ENCODE data around the gene XRCC3.

Gene XRCC3

DNA sequence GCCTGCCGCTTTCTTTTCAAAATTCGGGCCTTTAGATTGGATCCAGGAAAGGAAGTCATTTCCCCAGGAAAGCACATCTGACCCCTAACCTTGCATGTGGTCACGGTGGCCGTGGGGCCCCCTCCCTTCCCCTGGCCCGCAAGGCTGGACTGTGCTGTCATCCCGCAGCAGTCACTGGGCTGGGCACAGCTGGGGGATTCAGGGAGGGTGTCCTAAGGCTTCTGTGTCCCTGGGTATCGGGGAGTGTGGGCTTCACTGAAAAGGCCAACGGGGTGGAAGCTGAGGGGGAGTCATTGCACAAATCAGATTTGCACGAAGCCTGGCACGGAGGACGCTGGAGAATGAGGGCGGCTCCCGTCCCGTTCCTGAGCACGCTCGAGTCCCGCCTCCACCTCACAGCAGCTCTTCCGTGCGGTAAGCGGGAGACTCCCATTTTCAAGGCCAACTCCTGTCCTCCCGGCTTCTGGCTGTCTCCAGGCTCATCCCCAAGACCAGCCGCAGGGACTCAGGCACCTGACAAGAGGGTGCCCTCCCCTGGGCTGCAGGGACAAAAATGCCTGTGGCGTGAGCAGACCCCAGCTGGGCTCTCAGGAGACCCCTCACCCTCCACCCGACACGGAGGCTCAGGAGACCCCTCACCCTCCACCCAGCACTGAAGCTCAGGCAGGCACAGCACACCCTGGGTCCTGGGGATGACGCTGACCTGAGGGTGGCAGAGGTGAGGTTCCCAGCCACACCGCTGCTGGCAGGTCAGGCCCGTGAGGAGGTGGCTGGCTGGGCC is 9.6 kb downstream of the XRCC3 start:
- no peak for FAIRE-seq

DNA sequence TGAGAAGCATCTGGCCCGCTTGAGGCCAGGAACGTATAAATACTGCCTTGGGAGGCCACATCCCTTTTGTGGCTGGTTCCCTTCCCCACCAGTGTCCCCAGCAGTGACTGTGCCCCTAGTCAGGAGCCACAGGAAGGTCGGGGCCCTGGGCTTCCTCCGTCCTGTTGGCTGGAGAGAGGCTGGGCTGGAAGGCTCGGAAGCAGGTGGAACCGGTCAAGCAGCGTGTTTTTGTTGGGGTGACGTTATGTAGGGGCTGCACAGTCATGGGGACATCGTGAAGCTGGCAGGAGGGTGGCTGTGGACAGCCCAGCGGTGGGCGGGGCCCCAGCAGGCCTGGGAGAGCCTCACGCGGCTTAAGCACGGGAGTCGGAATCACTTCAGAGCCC is 10.1 kb downstream of the XRCC3 start:
- FAIRE-seq: no peak

DNA sequence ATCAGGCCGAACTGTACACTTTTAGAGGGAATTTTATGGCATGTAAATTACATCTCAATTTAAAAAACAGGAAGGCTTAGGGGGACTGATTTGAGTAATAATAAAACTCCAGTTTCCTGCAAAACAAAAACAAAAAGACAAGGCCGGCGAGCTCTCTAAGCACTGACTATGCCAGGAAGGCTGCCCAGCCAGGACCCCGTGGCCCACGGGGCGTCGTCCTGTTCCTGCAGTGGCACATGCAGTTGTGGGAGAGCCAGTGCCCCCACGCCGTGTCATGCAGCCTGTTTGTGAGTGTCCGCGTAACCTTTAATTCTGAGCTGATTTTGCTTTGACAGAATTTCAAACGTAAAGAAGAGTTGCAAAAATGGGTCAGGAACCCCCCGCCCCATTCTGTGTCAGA is 10.5 kb downstream of the XRCC3 start:
- no peak for FAIRE-seq

DNA sequence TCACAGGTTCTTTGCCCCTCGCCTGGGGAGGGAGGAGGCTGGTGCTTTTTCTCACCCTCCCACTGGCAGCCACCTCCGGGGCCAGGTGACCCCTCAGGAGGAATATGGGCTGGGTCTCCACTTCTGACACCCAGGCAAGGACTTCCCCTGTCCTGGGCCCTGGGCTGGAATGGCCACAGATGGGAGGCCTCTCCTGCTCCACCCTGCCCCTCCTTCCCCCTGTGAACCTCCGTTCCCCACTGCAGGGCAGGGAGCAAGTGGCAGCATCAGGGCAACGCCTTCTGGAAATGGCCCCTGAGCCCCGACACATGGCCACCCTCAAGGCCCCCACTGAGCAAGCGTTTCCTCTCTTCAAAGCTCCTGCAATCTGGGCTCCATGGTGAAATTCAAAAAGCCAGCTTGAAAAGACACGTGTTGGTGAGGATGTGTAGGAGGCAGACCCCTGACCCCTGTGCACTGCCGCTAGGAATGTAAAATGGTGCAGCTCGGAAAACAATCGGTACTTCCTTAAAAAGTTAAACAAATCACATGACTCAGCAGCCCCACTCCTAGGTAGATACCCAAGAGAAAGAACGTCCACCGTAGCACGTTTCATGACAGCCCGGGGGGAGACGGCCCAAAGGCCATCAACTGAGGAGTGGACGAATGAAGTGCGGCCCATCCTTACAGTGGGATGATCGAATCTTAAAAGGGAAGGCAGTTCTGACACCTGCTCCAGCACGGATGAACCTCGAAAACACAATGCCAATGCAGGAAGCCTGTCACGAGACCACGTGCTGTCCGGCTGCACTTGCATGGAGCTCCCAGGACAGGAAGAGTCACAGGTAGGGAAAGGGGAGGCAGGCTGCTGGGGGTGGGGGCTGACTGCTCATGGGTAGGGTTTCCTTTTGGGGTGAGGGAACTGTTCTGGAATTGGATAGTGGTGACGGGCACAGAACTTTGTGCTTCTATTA is 11.5 kb downstream of the XRCC3 start:
- FAIRE-seq: no peak

DNA sequence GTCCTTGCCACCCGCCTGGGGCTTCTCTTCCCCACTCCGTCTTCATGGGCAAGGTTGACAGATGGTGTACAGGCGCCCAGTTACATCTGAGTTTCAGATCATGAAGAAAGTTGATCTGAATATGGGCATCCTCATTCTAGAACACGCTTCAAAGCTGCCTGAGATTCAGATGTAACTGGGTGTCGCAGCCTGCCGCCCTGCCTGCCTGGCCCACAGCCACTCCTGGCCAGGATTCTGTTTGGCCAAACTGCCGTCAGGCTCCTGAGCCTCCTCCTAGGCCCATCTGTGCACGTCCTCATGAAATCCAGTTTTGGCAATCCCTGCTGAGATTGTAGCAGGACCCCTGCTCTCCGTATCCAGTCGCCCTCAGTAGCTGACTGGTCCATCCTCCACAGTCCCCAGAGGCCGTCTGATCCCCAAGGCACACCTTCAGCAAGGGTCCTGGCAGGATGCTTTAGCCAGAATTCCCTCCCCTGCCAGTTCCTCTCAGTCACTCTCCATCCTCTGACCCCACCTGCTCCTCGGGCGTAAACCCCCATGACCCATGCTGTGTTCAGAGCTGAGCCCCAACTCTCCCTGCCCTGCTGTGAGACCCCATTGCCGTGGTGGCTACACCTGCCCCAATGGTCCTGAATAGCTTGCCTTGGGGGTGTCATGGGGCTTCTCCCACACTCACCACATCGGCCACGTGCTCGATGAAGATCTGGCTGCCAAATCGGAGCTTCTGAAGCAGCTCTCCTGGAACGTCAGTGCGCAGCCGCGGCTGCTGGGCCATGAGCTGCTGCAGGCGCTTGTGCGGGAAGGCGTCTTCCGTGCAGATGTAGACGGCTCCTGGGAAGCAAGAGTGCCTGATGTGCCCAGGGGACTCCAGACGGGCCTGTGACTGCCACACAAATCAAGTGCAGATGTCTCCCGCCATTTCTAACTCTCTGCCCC is 12.5 kb downstream of the XRCC3 start:
- no peak for FAIRE-seq

DNA sequence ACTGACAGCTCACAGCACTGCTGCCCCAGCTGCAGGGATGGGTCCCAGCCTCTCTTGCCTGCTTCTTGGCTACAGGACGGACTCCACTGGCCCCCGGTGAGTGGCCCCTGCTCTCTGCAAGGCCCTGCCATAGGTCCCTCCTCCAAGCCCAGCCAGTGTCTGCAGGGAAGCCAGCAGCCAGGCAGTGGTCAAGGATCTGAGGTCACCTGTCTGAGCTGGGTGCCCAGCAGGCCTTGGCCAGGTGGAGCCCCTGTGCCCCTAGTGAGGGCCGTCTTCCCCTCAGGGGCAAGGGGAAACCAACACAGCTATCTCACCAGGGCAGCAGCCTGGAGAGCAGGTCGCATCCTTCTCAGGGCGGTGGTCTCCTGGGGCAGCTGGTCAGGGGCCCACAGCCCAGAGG is 13.2 kb downstream of the XRCC3 start:
- no peak for FAIRE-seq

DNA sequence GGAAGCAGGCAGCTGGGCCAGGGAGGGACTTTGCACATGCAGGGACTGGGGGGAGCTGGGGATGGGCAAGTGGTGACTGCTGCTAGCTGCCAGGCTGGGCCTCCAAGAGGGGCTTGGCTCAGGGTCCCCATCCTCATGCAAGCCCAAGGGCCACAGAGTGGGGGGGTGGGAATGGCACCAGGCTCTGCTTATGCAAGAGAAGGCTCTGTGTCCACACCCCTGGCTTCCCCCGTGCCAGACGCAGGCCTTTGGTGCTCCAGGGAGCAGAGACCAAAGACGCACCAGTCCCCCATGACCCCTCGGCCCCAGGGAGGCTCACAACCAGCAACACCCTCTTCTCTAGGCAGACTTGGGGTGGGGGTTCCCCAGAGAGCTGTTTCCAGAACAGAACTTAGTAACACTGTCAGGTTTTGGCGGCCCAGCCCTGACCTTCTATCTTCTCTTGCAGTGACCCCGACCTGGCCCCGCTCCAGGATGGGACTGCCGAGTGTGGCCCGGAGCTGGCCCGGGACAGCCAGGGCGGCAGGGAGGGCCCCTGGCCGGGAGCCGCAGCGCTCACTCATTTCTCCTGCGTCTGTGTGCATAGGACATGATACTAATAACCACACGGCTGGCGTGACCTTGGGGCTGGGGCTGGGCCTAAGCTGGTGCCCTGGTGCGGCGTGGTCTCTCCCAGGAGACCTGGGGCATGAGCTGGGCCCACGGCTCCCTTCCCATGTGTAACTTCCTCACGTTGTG is 14.3 kb downstream of the XRCC3 start:
- FAIRE-seq: no peak

DNA sequence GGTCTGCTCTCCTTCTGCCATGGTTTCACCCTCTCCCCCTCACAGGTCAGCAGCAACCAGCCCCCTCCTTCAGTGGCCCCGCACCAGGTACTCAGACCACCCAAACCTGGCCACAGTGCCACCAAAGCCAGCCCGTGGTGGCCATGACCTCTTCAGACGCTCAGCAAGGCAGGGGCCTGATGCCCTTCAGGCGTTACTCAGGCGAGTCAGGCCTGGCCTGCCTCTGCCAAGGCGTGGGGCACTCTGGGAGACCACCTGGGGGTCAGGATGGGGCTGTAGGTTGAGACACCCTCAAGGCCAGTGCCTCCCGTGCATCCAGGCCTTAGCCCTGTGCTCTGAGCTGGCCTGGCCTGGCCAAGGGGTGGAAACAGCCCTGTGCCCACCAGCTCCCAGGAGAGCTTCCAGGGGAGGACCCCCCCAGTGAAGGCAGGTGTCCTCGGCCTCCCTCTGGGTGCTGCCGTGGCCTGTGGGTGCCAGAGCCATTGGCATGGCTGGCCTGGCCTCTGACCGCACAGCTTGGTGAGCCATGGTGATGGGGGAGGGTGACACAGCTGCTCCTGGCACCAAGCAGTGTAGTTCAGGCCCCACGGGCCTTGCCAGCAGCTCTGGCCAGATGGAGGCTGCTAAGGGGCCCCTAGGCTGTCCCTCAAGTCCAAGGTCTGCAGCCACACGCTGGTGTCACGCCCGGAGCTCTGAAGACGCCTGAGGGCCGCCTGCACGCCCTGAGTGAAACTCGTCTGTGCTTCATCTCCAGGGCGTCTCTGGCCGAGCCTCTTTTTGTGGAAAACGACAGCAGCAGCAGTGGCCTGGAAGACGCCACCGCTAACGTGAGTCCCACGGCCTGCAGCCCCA is 15.1 kb downstream of the XRCC3 start:
- no peak for FAIRE-seq

DNA sequence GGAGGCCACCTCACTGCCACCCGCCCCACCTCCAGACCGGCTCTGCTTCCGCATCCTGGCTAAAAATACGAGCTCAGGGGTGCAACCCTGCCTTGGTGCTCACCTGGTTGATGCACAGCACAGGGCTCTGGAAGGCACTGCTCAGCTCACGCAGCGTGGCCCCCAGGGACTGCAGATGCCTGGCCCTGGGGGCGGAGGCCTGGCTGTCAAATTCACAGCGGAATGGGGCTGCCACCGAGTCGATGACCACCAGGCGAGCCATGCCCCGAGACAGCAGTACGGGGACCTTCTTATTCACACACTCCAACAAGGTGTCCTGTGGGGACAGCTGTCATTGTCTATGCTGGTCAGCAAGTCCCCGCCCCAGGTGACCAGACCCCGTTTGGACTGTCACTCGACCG is 16.0 kb downstream of the XRCC3 start:
- FAIRE-seq: no peak

DNA sequence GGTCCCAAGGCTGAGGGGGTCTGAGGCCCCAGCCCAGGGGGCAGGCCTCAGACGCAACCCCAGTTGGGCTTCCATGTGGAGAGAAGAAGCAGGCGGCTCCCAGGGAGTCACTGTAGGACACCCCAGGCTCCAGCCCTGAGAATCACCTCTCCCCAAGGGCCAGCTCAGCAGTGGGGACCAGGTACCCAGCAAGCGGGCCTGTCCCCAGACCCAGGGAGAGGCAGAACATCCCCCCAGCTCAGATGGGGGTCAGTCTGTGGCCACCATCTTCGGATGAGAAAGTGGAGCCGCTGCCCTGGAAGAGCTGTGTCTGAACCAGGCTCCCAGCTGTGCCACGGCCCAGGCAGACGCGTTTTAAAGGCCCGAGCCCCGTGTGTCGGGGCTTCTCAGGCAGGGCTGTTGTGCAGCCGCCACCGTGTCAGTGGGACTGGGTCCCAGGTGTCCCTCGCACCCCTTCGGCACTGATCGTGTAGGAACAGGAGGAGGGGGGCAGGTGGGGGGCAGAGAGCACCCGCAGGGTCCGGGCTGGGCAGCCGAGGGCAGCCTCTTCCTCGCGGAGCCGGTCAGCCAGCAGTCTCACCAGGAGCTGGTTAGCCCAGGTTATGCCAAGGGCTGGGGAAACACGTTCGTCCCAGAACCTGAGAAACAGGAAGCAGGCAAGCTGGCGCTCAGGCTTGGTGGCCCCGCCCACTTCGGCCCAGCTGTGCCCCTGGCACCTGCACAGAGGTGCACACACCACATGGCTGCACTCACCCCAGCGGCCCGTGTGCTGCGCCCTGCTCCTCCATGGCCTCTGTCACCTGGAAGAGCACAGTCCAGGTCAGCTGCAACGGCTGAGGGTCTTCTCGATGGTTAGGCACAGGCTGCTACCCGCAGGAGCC is 16.6 kb downstream of the XRCC3 start:
- no peak for FAIRE-seq

DNA sequence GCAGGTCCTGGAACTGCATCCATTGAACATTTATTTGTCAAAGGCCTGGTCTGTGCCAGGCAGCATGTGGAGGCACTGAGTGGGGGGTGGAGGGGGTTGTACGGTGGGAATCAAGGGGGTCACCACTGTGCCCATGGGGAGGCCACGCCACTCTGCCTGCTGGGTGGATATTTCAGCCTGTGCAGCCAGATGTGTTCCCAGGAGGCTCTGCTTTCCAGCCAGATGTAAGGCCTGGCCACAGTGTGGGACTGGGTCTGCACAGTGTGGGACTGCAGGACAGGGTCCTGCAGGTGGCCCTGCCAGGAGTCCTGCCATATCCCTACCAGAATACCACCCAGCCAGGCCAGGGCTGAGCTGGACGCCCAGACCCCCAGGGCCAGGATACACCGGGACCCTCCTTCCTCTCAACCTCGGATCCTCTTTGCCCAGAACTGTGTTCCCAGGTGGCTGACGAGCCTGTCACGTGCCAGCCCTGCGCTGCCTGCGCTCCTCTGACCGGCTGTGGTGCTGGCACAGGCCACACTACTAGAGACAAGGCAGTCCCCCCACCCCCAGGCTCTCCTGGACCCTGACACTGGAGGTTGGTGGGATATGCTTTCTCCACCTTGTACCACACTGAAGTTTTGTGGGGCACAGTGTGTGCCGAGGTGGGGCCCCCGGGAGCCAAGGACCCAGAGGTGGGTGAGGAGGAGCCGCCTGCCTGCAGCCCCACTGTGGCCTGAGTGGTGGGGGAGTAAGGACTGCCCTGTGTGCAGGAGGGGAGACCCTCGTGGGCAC is 17.5 kb downstream of the XRCC3 start:
- FAIRE-seq: no peak

DNA sequence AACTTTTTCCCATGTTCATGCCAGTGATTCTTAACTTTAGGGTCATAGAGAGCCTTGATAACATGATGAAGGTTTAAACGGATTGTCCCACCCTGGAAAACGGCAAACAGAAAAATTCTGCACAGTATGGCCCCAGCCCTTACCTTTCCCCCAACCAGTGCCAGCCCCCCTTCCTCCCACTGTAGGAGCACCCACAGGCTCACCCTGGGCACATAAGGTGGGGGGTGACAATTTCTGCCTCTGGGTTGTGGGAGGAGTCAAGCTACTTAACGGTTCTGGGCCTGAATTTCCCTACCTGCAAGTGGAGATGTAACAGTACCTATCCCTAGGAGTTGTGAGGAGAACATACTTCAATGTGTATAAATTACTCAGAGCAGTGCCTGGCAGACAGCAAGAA is 18.0 kb downstream of the XRCC3 start:
- no peak for FAIRE-seq

DNA sequence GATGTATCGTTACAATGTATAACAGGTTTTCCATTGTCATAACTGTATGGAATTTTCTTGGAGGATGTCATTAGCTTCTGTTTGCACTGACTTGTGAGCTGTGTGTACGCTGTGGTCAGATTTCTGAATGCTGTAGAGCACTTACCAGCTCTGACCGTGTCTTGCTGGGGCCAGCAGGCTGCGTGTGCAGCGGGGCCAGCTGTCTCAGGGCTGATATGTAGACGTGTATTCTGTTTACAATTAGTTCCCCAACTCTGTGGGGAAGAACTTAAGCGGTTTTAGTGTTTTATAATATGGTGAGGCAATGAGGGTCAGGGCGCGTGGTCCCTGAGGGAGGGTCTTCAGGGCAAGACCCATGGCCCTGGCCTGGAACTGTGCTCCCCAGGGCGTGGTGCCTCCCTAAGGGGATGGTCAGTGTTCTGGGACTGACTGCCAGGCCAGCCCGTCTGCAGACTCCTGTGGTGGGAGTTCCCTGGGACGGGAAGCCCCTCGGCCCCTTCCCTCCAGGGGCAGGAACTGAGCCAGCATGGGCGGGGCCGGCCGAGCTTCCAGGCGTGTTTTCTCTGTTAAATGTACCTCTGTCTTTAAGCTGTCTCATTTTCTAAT is 18.7 kb downstream of the XRCC3 start:
- FAIRE-seq: no peak

DNA sequence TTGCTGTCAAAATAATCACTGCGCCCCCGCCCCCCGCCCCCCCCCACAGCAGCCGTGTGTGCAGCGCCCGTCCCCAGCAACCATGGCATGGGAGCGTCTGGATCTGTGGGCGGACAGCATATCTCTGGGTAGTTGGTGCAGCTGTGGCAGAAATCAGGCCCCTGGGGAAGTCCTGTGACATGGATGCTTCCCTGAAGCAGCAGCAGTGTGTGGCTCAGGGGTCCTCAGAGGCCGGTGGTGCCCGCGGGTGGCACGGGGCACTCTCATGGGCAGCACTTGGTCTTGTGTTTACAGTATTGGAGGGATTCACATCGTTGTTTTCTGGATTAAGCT is 19.2 kb downstream of the XRCC3 start:
- no peak for FAIRE-seq

DNA sequence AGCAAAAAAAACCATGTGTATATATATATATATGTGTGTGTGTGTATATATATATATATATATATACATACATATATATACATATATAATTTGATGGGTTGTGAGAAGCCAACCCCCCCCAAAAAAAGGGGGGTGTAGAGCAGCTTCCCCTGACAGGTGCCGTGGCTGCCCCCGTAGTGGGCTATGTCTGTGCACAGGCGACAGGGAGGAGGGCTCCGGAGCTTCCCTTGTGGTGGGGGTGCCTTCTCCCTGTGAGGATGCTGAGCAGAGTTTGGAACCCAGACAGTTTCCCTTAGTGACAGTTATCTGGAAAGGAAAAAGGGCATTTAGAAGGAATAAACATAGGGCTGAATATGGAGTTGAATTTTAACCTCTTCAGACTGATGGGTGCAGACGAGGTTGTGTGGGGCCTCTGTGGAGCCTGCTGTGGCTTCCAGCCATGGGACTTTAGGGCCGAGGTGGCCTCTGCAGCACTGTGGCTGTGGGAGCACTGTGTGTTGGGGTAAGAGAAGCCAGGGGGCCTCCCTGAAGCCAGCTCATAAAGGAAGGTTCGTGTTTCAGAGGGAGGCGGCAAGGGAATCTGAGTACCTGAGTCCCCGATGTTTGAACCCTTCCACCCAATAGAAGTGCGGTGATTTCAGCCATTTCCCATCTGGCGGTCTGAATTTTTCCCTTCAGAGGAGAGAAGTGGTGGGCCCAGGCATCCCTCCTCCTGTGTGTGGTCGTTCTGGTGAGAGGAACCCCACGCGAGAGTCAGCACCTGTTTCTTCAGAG is 19.8 kb downstream of the XRCC3 start:
- FAIRE-seq: no peak

DNA sequence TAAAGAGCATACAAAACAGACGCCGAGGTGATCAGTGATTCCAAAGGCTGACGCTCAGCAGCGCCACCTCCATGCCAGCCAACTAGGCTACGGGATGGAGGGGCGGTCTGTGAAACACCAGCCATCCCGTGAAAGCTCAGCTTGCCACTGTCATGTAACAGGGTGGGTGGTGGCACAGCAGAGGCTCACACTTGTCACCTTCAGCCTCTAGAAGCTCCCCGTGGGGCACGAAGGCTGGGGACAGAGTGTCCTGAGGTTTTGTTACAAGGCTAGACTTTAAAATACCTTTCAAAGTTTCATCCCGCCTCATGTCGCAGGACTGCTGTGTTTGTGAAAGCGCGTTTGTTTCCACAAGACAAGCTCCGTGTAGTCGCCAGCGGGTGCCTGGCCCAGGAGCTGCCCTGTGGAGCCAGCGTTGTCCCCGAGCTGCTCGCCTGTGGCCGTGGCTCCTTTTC is 20.7 kb downstream of the XRCC3 start:
- no peak for FAIRE-seq

DNA sequence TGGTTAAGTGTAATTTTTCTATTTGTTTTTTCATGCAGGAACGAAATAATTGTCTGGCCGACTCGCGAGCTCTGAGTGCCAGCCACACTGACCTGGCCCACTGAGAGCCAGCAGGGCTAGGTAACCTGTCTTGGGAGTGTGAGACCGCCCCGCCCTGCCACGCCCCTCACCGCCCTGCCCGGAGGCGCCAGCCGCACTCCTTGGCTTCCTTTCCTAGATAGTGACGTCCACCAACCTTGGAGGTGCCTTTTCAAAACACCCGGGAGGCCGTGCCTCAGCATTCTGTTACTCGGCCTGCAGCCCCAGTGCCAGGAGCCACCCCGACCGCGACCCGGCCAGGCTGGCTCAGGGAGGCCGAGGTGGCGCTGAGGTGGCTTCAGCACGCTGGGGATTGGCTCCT is 21.7 kb downstream of the XRCC3 start:
- no peak for FAIRE-seq

DNA sequence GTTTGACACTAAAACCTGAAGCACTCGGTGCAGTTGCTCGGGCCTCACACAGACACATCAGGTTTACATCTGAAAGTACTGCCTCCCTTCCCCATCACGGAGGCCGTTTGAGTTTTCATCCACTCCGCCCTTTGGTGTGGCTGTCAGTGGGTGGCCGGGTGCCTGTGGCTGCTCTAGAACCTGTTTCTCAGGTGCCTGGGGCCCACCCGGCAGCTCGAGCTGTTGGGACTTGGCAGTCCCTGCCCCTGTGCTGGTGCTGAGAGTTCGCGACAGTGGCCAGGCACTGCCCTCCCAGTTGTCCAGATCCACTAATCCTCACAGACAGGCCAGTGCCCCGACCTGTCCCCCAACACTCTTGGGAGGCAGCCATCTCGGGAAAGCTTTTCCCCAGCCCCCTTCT is 22.4 kb downstream of the XRCC3 start:
- FAIRE-seq: no peak

Data from colon (tissue), 2 donors.